Skeletal muscle cell (primary cell): Measurements from ENCODE around the gene ZNF749.
A peak's percentile ranks its signal among the peaks of the same experiment; 100 is the strongest.

ENCODE experiments used
- DNase-seq: peaks from one replicate; pipeline ENCODE4 v3.0.0-alpha.2; 2010; ENCODE audit warnings: low read depth
- H3K4me3 ChIP-seq: 2 replicates; pipeline ENCODE4 v1.5.1; 2011; ENCODE audit warnings: low read depth, mild to moderate bottlenecking, control low read depth, low read length, moderate library complexity

ZNF749 gene

GRCh38 chr19:57435062-57435978, at the start of gene ZNF749:
Gene ZNF749 (plus strand): TSS chr19:57435325. CDS start chr19:57435579, 254 bp downstream.
- H3K4me3 ChIP-seq, result peak within 1 kb of the TSS; percentile 78
- DNase-seq, result peak; percentile 92

GRCh38 chr19:57389194-57389729, 45.9 kb upstream of the ZNF749 start:
- peak overlapping the region; percentile 87 for H3K4me3 ChIP-seq
- DNase-seq, result no peak

GRCh38 chr19:57389730-57390598, 45.2 kb upstream of the ZNF749 start, which contains the start of gene ZNF548:
Gene ZNF548 (plus strand): TSS chr19:57389854. CDS start chr19:57390100, 246 bp downstream.
- peak; percentile 98 for DNase-seq
- H3K4me3 ChIP-seq, result peak within 1 kb of the TSS; percentile 87

- no peak for DNase-seq
- H3K4me3 ChIP-seq, result no peak overlapping the region
These were observed 39.4 kb upstream of the ZNF749 start for GRCh38 chr19:57395710-57396109.

- DNase-seq, result no peak
- no peak overlapping the region for H3K4me3 ChIP-seq
These were observed 36.3 kb upstream of the ZNF749 start for GRCh38 chr19:57398868-57399267.

GRCh38 chr19:57403737-57404563, 31.2 kb upstream of the ZNF749 start:
- DNase-seq, result no peak
- no peak overlapping the region for H3K4me3 ChIP-seq

- no peak overlapping the region for H3K4me3 ChIP-seq
- no peak for DNase-seq
These were observed 28.5 kb upstream of the ZNF749 start for GRCh38 chr19:57406516-57407123.

GRCh38 chr19:57410877-57411671, 24.1 kb upstream of the ZNF749 start, which contains the start of gene ZNF17:
Gene ZNF17 (plus strand): TSS chr19:57411161. CDS start chr19:57413616, 2,455 bp downstream.
- peak; percentile 84 for DNase-seq
- H3K4me3 ChIP-seq, result peak within 1 kb of the TSS; percentile 87

- no peak for DNase-seq
These were observed 15.7 kb upstream of the ZNF749 start for GRCh38 chr19:57419439-57419838.

GRCh38 chr19:57421037-57421436, 14.1 kb upstream of the ZNF749 start:
- no peak for DNase-seq
- H3K4me3 ChIP-seq, result no peak overlapping the region

More at GRCh38 chr19:57419439-57419838, 15.7 kb upstream of the ZNF749 start:
- no peak overlapping the region for H3K4me3 ChIP-seq

- DNase-seq, result no peak
- H3K4me3 ChIP-seq, result peak overlapping the region; percentile 78
These were observed 601 bp upstream of the ZNF749 start for GRCh38 chr19:57434386-57435061.

- H3K4me3 ChIP-seq, result peak overlapping the region; percentile 78
These were observed 1.3 kb downstream of the ZNF749 start for GRCh38 chr19:57436417-57436816.

GRCh38 chr19:57437931-57438330, 2.8 kb downstream of the ZNF749 start:
- no peak overlapping the region for H3K4me3 ChIP-seq
- no peak for DNase-seq

More at GRCh38 chr19:57436417-57436816, 1.3 kb downstream of the ZNF749 start:
- no peak for DNase-seq

GRCh38 chr19:57438925-57439324, 3.8 kb downstream of the ZNF749 start:
- DNase-seq, result no peak
- H3K4me3 ChIP-seq, result no peak overlapping the region

- DNase-seq, result no peak
- H3K4me3 ChIP-seq, result no peak overlapping the region
These were observed 7.0 kb downstream of the ZNF749 start for GRCh38 chr19:57441979-57442752.

GRCh38 chr19:57443121-57443696, 8.1 kb downstream of the ZNF749 start:
- H3K4me3 ChIP-seq, result no peak overlapping the region

More at GRCh38 chr19:57443121-57443696, 8.1 kb downstream of the ZNF749 start:
- DNase-seq, result no peak
